HL-60 (cell line): Measurements from ENCODE around the gene ADD3.

Experiments
- POLR2AphosphoS5 ChIP-seq: IDR thresholded peaks from 2 replicates; pipeline ENCODE4 v1.6.1; 2012; ENCODE audit warnings: low read depth
- REST ChIP-seq: IDR thresholded peaks from 2 replicates; pipeline ENCODE4 v1.6.1; 2012; ENCODE audit warnings: low read depth; ENCODE audit not compliant: insufficient replicate concordance
- SPI1 ChIP-seq: IDR thresholded peaks from 2 replicates; pipeline ENCODE4 v1.6.1; 2012; ENCODE audit warnings: low read depth, mild to moderate bottlenecking, borderline replicate concordance
- TF ChIP-seq, protein P1 (sequence below): IDR thresholded peaks from one replicate; pipeline ENCODE4 v1.5.1; 2011; ENCODE audit warnings: low read length, control low read depth, inconsistent platforms; ENCODE audit not compliant: insufficient read depth

GRCh38 chr10:110044681-110045080 is 36.9 kb downstream of the ADD3 start:
- TF ChIP-seq, protein P1, sequence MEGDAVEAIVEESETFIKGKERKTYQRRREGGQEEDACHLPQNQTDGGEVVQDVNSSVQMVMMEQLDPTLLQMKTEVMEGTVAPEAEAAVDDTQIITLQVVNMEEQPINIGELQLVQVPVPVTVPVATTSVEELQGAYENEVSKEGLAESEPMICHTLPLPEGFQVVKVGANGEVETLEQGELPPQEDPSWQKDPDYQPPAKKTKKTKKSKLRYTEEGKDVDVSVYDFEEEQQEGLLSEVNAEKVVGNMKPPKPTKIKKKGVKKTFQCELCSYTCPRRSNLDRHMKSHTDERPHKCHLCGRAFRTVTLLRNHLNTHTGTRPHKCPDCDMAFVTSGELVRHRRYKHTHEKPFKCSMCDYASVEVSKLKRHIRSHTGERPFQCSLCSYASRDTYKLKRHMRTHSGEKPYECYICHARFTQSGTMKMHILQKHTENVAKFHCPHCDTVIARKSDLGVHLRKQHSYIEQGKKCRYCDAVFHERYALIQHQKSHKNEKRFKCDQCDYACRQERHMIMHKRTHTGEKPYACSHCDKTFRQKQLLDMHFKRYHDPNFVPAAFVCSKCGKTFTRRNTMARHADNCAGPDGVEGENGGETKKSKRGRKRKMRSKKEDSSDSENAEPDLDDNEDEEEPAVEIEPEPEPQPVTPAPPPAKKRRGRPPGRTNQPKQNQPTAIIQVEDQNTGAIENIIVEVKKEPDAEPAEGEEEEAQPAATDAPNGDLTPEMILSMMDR = no peak
- no peak for TF ChIP-seq REST
- no peak for TF ChIP-seq SPI1
- TF ChIP-seq POLR2AphosphoS5 = no peak
